DOHH2 (cell line): ENCODE results near the gene STK4.

Experiments
- CTCF ChIP-seq: fragments of 200-600 bp; sonication (generic); IDR thresholded peaks from one replicate; pipeline ENCODE4 v1.5.1; 2014; ENCODE audit warnings: antibody characterized with exemption, mild to moderate bottlenecking, low read depth, low read length; ENCODE audit not compliant: poor library complexity, severe bottlenecking
- EZH2phosphoT487 ChIP-seq: fragments of 200-600 bp; sonication (generic); IDR thresholded peaks from 2 replicates; pipeline ENCODE4 v1.6.1; 2017; ENCODE audit warnings: borderline replicate concordance, mild to moderate bottlenecking, antibody characterized with exemption, low read length, moderate library complexity, mixed read lengths

- no peak for TF ChIP-seq CTCF
- TF ChIP-seq EZH2phosphoT487 = no peak
Observed at GRCh38 chr20:44993343-44993742, 27.0 kb downstream of the STK4 start.
